T-helper 2 cell treated with Interferon-gamma antibody and Interleukin-4, amounts not matched to agents 100 ng/mL and 5 ng/mL, for 36 hours (primary cell): ENCODE results near the gene SMTNL2. TPM values are rescaled to one million over a fixed set of nuclear protein-coding genes. Genes with fewer than 3 reads are reported as not detected.

ENCODE experiments used
- intact Hi-C: fragments of 100-400 bp; cut with micrococcal nuclease; formaldehyde crosslinking; loops from one replicate; pipeline ENCODE4 v1.15.1; 2023
- total RNA-seq: library from RNA; stranded (reverse); gene quantifications from 2 replicates; pipeline ENCODE4 v1.2.3, GENCODE V29; 2022

The SMTNL2 gene
- total RNA-seq, 1 donor from 2014 or later = not detected

DNA sequence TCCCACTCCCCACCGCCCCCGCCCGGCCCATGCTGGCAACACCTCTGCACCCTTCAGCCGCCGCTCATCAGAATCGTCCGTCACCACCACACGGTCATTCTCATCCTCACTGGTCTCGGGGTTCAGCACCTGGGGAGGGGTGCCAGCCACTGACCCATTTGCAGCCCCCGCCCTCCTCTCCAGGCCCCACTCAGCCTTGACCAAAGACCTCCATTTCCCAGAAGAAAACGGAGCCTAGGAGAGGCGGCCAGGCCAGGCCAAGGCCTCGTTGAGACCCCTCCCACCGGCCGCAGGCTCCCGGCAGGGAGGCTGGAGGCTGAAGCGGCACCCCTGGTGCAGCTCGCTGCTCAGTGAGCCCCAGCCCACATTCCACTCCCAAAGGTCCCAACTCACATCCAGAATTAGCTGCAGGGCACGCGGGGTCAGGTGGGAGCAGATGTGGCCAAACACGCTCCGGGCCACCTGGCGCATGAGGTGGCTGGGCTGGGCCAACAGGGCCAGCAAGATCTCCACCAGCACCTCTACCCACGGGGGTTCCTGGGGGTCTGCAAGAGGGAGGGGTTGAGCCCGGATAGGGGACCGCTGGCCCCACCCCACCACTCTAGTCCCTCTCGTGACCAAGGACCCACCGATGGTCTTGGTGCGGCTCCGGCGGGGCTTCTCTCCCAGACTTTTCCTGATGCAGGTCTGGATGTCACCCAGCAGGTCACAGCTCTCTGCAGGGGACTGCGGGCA is 38.9 kb upstream of the SMTNL2 start:
- intact Hi-C loops = no loop called here

DNA sequence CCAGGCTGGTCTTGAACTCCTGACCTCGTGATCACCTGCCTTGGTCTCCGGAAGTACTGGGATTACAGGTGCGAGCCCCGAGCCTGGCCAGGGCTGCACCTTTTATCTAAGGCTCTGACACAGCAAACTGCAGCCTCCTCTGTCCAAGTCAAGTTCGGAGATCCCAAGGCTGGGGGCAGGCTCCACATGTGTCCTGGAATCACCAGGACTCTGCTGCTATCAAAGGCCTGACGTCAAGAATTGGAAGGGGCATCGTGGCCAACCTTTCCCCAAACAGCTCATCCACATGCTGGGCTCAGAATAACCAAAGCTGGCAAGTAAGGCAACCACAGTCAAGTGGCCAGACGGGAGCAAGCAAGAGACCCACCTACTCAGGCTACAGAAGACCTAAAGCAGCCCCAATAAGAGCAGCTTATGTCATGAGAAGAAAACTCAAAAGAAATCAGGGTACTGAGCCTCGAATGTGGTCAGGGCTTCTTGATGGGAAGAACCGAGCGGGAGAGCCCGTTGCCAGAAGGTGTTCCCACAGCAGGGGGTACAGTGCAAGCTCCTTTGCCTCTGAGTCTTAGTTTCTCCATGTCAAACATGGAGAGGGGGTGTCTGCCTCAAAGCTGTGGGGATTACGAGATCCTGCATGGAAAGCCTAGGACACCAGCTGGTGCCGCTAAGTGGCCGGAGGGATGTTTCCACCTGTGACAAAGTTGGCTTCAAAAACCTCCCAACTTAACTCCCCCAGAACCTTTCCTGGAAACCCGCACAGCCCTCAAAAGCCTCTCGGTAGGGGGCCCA is 37.0 kb upstream of the SMTNL2 start:
- intact Hi-C loops = no loop called here

GRCh38 chr17:4548061-4548461 is 36.3 kb upstream of the SMTNL2 start:
- intact Hi-C loops = no loop called here

- intact Hi-C loops = no loop called here
Measured at GRCh38 chr17:4548721-4549531, 35.4 kb upstream of the SMTNL2 start.

GRCh38 chr17:4549781-4550533 is 34.4 kb upstream of the SMTNL2 start:
- intact Hi-C loops = no loop called here

- intact Hi-C loops = no loop called here
Measured at GRCh38 chr17:4550534-4551039, 33.7 kb upstream of the SMTNL2 start.

GRCh38 chr17:4551141-4551540 is 33.2 kb upstream of the SMTNL2 start:
- intact Hi-C loops = no loop called here

GRCh38 chr17:4551796-4552525 is 32.4 kb upstream of the SMTNL2 start:
- intact Hi-C loops = no loop called here

- intact Hi-C loops = no loop called here
Measured at GRCh38 chr17:4553669-4554068, 30.7 kb upstream of the SMTNL2 start.

DNA sequence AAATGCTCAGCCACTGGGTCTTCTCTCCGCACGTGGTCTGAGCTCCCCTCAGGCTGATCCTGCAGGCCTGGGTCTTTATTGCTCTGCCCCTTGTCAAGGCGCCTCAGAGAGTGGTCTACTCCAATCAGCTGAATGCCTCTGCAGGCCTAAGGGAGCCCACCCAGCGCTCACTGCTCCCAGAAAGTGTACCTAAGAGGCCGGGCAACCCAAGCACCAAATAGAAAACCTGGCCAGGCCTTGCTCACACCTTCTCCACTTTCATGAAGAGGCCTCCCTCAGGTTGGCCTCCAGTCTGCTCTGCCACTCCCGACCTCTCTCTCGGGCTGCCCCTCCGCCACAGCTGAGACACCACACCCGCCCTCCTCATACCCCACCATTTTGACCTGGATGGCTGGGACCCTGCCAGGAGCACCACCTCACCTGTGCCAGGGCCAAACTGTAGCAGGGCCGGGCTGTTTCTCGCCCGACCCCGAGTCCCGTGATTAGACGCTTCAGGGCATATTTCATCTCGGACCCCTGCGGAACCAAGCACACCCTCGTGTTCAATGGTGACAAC is 29.8 kb upstream of the SMTNL2 start:
- intact Hi-C loops = no loop called here

DNA sequence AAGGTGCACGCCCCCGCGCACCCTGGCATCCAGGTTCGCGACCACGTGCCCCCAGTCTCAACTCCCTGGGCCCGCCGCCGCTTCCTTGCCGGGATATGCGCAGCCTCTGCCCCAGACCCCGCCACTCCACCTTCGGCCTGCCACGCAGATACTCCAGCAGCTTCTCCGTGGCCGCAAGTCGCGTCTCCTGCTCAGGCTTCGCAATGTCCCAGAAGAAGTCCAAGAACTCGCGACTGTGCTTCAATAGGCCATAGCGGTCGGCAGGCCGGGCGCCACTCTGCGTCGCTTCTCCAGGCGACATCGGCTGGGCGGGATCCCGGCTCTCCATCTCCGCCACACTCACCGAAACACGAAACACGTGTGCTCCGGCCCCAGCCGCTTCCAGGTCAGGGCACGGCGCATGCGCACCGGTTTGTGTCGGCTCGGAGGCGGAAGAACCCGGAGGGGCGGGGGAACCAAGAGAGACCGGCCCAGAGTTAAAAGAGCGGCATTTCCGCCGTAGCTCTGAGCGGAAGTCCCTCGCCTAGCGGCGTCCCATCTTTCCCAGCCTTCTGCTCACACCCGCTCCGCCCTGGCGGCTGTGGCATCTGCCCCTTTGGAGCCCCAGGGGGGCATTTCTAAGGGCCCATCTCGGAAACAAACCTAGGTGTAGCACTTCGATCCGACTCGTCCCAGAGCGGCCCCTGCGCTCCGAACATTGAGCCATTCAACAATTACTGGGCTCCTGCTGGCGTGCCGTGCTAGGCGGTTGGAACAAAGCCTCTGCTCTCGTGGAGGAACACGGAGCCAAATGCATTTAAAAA is 29.1 kb upstream of the SMTNL2 start, which contains the start of gene MYBBP1A:
MYBBP1A (minus strand) TSS at position 388 of the 803 bp plus-strand sequence; CDS start at position 328, 60 bp downstream.
- intact Hi-C loops = loop anchor here (1.0 to 5.0 kb wide), 2 partner anchors 237 to 291 kb away; no protein-coding TSS in a partner anchor

DNA sequence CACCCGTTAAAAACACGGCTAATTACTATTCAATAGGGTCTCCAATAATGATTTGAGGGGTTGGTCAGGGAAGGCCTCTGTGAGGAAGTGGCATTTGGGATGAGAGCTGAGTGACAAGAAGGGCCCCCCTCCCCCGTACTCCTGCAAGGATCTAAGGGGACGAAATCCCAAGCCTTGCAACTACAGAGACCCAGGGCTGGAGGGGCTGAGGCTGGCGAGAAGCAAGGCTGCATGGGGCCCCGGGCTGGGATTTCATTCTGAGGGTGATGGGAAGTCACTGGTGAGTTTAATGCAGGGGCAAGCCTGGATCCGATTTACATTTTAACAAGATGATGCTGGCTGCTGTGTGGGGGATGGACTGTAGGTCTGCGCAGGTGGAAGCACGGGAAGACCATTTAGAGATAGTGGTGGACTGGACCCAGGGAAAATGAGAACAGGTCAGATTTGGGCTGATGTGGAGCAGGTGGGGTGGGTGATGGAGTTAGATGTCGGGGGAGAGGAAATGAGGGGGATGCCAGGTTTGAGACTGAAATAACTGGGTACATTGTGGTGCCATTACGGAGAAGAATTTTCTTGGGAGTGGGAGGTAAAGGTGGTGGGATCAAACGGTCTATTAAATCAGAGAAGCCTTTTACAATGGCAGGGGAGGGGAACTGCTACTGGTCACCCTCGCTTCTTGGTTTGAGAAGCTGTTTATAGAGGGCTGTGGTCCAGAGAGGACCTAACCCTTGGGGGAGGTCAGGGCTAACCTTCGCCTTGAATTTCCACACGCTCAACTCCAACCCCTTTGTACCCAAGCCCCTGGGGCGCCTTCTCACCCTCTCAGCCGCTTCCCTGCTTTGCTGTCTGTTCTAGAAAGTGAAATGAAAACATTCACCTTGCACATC is 28.2 kb upstream of the SMTNL2 start:
- intact Hi-C loops = loop anchor here (1.0 to 5.0 kb wide), 2 partner anchors 236 to 292 kb away; no protein-coding TSS in a partner anchor

DNA sequence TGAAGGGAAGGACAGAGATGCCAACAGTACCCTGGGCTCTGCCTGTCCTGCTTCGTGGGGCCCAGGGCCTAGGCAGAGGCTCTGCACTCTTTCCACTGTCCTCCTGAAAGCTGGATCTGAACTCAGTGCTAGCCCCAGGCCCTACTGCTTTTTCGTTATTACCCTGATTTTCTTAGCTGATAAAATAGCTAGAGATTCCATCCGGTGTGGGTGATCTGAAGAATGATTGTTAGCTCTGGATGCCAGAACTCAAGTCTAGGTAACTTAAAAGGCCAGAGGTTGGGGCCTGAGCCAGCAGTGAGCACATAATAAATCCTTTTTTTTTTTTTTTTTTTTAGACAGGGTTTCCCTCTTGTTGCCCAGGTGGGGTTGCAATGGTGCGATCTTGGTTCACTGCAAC is 27.3 kb upstream of the SMTNL2 start:
- intact Hi-C loops = loop anchor here (5.0 kb wide), 1 partner anchor 235 kb away; no protein-coding TSS in a partner anchor

DNA sequence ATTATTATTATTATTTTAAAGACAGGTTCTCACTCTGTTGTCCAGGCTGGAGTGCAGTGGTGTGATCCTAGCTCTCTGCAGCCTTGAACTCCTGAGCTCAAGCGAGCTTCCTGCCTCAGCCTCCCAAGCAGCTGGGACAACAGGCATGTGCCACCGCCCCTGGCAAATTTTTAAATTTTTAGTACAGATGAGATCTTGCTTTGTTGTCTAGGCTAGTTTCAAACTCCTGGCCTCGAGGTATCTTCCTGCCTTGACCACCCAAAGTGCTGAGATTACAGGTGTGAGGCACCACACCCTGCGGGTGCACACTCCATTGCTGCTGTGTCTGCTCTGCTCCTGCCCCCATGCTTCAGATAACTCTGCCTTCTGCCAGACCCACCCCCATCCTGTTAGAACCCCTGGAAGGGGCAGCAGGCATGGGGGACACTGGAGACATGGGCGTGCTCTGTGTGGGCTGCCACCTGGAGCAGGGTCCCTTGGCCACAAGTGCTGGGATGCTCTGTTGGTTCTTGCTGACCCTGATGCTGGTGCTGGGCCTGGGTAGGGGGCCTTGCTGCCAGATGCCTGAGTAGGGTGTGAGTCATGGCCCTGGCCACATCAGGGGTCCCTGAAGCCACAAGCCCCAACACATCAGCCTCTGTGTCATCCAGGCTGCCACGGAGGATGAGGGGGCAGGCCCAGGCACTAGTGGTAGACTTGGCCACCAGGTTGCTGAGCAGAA is 26.5 kb upstream of the SMTNL2 start:
- intact Hi-C loops = loop anchor here (5.0 kb wide), 1 partner anchor 235 kb away; no protein-coding TSS in a partner anchor

DNA sequence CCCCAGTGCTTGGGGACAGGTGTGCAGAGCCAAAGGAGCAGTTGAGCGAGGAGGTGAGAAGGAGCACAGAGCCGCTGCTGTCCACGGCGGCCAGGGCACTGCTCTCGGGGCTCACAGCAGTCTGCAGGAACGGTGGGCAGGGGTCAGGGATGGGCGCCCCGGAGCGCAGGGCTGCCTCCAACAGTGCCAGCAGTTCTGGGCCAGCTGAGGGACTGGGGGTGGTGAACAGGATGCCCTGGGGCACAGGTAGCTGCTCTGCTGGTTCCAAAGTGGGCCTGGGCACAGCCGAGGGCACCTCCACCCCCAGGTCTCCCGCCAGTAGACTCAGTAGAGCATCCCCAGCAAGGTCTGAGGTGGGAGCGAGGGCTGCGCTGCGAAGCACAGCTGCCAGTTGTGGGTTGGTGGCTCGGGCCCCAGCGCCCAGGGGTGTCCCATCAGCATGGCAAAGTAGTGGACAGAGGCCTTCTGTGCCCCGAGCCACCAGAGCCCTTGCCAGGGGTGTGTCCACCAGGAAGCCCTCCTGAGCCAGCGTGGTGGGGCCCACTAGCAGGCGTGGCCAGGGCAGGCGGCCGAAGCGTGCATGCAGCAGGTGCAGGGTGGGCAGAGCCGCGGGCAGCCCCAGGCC is 25.9 kb upstream of the SMTNL2 start:
- intact Hi-C loops = loop anchor here (5.0 kb wide), 1 partner anchor 234 kb away; no protein-coding TSS in a partner anchor

GRCh38 chr17:4559139-4559791 is 25.1 kb upstream of the SMTNL2 start:
- intact Hi-C loops = loop anchor here (5.0 kb wide), 1 partner anchor 233 kb away; no protein-coding TSS in a partner anchor
